HG03175 (cell line): ENCODE data around the gene PHF13.
"Not testable (repeated sequence)": the region's sequence is repeated elsewhere in the genome, so short reads cannot be mapped to it uniquely, and the experiment has no call there.

ENCODE experiments used
- ATAC-seq: cut with Tn5 transposase; IDR thresholded peaks from one replicate; pipeline ENCODE4 v1.9.1; 2021; ENCODE audit warnings: mild to moderate bottlenecking, moderate library complexity; ENCODE audit not compliant: unreplicated experiment

The PHF13 gene

GRCh38 chr1:6653436-6654290 is 40.1 kb downstream of the PHF13 start:
- no peak for ATAC-seq

GRCh38 chr1:6657138-6657537 is 43.6 kb downstream of the PHF13 start:
- ATAC-seq = no peak

GRCh38 chr1:6658359-6659060 is 45.0 kb downstream of the PHF13 start:
- ATAC-seq = no peak

- no peak for ATAC-seq
Observed at GRCh38 chr1:6660415-6661049, 47.0 kb downstream of the PHF13 start.

- not testable (repeated sequence) for ATAC-seq
Observed at GRCh38 chr1:6662468-6662867, 48.9 kb downstream of the PHF13 start.

DNA sequence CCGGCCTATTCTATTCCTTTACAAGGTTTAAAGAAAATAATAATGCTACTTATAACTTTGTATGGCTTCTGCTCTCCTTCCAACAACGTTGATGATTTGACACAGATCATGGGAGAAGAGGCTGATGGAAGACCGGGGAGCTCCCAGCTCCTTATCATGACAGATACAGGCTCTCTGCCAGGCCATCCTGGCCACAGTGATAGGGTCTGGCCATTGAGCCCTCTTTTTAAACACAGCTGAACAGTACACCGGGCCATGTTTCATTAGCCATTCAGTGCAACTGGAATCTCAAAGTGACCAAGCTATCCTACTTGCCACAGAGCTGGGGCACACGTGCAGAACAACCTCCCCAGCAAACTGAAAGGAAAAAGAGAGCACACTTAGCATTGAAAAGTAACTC is 53.2 kb downstream of the PHF13 start:
- no peak for ATAC-seq

- ATAC-seq = no peak
Observed at GRCh38 chr1:6667139-6667538, 53.6 kb downstream of the PHF13 start.

DNA sequence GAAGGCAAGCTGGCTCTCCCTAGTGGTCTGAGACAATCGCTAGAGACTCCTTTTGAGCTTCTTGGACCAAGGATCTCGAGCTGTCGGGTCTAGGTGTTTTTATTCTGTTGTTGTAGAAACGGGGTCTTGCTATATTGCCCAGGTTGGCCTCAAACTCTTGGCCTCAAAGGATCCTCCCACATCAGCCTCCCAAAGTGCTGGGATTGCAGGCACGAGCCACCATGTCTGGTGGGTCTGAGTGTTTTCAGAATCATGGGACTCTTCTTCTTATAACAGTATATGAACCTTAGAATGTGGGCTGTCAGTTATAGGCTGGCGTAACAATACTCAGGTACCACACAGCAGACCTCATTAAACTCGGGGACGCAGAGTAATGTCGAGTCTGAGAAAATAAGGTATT is 55.0 kb downstream of the PHF13 start:
- no peak for ATAC-seq

DNA sequence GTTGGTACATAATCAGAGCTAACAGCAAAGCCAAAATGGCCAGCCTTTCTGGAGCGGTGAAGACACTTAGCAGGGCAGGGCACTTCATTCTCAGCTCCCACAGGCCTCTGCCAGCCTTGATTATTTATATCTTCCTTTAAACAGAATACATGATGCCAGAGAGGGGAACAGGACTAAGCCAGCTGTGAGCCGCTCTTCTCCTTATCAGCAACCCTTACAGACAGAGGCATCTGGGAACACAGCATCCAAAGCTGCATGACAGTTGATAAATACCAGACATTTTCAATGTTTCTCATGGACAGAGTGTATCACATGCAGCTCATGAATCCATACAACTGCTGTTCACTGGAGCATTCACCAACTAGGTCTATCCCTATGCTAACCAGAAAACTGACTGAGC is 59.0 kb downstream of the PHF13 start:
- ATAC-seq = no peak
